ENCODE data around the gene PIR.
A peak's percentile ranks its signal among the peaks of the same experiment; 100 is the strongest.

Gene PIR

DNA sequence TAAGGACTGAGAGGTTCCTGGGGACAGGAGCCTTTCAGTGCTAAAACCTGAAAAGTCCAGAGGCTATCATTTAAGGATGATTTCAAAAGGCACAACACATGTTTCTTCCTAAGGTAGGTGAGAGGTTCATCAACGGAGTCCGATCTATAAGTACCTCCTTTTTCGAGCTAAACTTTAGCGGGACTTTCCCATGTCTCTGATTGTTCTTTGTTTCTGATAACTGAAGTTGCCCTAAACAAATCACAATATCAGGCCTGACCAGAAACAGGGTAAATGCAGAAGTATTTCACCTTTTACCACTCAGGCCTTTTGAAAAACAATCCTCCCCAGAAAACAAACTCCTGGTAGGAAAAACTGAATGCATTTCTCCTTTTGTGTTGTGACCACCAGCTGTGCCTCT is 17.6 kb downstream of the PIR start:
- no peak for DNase-seq

DNA sequence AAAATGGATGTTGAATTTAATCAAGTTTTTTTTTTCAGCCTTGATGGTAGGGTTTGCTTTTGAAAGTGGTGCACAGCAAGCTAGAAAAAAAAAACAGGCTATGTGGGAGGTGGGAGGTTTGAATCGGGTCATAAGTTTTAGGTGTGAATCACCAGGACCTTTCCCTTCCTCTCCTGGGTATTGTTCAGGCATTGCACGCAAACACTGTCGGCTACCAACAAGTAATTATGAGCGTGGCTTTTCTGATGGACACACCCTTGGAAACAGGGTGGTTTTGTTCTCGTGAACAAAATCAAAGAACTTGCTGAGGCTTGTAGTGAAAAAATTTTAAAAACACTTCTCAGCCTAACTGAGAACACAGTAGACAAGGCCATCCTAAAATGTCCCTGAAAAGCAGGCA is 18.1 kb downstream of the PIR start:
- no peak for DNase-seq

DNA sequence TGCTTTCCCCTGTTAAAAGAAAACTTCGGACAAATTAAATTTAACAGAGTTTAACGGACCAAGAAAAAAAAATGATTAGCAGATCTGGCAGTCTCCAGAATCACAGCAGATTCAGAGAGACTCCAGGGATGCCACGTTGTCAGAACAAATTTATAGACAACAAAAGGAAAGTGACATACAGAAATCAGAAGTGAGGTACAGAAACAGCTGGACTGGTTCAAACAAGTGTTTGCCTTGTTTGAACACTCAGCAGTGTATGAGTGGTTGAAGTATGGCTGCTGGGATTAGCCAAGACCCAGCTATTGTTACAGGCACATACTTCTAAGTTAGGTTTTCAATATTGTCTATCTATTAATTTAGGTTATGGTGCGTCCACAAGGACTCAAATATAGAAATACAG is 19.1 kb downstream of the PIR start:
- DNase-seq, result no peak

- no peak for DNase-seq
These were observed 20.6 kb downstream of the PIR start for GRCh38 chrX:15472531-15472930.

DNA sequence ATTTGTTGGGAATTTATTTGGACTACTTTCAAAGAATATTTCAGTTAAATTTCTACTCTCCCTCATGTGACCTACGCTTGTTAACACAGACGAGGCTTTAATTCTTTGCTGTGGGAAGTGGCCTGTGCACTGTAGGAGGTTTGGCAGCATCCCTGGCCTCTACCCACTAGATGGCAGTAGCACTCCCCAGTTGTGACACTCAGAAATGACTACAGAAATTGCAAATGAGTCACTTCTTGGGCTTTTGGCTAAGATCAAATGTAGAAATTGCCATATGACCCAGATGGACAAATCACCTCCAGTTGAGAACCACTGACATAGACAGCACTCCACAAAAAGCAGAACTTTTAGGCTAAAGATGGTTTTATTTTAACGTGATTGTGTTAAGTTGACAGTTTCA is 22.1 kb downstream of the PIR start:
- DNase-seq, result peak; percentile 24

GRCh38 chrX:15469613-15470012 is 23.5 kb downstream of the PIR start:
- no peak for DNase-seq

DNA sequence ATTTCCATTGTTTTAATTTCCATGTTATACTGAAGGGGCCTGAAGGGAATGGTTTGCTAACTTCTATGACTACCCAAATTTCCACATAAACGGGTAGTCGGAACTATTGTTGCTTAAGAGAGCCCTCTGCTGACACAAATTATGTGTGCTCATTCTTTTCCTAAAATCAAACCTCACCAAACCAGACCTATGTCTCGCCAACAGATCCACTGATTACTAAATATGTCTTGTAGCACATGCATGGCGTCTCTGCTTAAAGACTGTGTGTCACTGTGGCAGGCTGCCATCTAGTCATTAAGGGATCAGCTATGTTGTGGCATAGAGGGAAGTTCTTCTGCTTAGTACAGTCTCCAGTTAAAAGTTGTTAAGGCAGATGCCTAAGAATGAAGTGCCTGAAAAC is 25.1 kb downstream of the PIR start:
- no peak for DNase-seq

DNA sequence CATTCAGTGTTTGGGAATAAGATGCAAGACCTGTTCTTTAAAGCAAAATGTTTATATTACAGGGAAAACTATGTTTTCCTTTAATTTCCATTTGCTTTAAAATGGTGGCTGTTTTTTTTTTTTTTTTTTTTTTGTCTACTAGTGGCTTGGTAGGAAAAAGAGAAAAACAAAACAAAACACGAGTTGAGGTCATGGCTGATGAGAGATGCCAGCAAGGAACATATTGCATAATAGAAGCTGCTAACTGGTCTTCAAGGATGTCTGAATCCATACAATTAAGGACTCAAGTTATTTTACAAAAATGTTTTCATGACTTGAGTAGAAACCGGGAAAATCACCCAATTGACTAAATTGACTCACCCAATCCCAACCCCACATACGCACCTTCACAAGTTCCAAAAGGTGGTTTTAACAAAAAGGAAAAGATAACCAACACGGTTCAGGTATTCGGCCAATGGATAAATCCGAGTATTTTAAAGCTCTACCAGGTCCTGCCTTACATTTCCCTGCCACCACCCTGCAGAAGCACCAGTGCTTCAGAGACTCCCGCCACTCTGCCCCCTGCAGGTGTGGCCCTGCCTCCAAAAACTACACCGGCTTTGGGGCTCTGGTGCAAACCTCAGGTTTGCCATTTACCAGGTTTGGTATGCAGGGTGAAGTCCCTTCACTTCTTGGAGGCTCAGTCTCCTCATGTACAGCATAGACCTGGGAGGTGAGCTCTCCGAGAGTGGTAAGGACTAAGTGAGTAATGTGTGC is 27.1 kb downstream of the PIR start:
- no peak for DNase-seq

GRCh38 chrX:15465347-15465746 is 27.8 kb downstream of the PIR start:
- DNase-seq, result no peak

GRCh38 chrX:15464704-15465103 is 28.4 kb downstream of the PIR start:
- no peak for DNase-seq

DNA sequence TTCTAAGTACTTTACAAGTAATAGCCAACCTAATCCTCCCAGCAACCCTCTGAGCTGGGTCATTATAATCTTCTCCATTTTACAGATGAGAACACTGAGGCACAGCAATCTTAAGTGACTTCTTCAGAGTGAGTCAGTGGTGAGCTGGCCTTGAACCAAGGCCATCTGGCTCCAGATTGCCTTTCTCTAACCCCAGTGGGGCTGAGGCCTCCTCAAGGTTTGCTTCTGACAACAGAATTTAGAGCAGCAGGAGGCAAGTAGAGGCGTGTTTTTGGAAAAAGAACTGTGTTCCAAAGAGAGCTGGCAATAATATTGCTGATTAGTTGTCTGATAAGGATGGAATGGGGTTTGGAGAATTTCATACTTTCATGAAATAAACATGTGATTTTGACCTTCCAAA is 41.2 kb downstream of the PIR start:
- DNase-seq, result no peak

- DNase-seq, result no peak
These were observed 45.0 kb downstream of the PIR start for GRCh38 chrX:15448010-15448639.

DNA sequence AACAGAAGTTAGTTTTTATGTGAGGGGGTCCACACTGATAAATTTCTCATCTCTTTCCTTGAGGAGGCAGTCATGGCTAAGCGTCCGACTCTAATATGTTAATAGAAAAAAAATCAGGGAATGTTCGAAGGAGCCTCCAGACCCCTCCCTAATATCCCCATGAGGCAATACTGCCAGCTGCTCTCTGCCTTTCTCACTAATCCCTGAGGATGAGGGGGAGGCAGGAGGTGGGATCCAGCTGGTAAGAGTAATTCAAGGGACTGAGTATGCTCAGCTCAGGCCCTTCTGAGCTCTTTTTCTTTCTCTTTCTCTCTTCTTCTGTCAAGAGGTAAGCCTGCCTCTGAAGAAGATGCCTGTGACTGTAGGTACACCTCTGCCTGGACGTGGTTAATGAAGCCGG is 51.7 kb downstream of the PIR start:
- no peak for DNase-seq

GRCh38 chrX:15438332-15438731 is 54.8 kb downstream of the PIR start:
- DNase-seq, result no peak

GRCh38 chrX:15437724-15438123 is 55.4 kb downstream of the PIR start:
- DNase-seq, result no peak

GRCh38 chrX:15435836-15436619 is 57.1 kb downstream of the PIR start:
- no peak for DNase-seq

DNA sequence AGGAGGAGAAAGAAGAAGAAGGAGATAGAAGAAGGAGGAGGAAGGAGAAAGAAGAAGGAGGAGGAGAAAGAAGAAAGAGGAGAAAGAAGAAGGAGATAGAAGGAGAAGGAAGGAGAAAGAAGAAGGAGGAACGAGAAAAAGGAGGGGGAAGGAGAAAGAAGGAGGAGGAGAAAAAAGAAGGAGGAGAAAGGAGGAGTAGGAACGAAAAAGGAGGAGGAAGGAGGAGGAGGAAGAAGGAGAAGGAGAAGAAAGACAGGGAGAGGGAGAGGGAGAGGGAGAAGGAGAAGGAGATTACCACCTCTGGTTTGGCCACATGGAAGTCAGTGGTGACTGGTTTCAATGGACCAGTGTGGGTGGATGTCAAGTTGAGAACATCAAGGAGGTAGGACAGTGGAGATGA is 58.9 kb downstream of the PIR start:
- no peak for DNase-seq

GRCh38 chrX:15430584-15430983 is 62.5 kb downstream of the PIR start:
- DNase-seq, result no peak

DNA sequence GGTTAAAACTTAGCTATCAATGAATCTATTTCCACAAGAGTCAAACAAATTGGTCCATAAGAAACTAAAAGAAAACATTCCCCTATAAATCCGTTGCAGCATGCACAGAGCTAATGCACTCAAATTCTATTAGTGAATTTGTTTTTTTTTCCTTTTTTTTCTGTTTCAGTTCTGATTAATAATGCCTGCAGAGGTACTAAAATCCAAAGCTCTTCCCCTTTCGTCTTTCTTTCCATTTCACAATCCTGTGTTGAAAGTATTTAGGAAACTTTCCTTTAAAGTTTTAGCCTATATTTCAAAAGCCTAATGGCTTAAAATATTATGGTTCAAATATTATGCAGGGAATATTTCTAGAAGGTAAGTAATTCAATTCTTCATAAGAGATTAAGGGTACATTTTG is 63.1 kb downstream of the PIR start:
- DNase-seq, result no peak

DNA sequence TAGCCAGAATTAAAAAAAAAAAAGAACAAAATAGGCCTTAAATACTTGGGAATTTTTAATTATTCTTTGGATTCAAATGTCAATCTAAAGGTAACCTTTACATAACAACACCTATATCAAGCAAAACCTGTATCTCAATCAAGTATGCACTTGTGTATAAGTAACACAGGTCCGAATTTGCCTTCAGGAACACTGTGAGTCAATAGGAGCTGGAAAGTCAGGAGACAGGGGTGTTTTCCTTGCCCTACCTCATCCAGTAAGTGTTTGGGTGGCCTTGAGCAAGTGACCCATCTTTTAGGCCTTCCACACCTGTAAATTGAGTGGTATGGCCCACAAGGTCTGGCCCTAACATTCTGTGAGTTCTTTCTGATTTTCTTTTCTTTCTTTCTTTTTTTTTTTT is 68.1 kb downstream of the PIR start:
- DNase-seq, result no peak

DNA sequence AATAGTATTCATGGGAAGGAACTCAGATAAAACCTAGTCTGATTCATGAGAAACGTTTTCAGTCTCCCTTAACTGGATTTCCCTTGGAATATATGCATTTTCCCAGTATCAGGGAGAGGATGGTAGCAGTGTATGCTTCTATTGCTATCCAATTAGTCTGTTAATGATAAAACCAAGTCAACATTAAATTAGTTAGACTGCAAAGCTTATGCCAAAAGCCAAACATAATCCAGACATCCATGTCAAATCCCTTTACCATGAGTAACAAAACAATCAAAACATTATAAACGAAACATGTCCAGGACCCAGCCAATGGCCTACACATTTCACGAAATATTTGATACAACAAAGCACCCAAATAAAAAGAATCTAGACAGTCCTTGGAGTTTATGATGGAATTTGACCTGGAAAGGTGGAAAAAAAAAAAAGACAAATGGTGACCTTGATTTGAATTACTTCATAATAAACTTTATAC is 74.4 kb downstream of the PIR start:
- DNase-seq, result no peak

- DNase-seq, result no peak
These were observed 75.0 kb downstream of the PIR start for GRCh38 chrX:15418041-15418706.
